C4-2B (cell line): ENCODE data around the gene SCGB1D1.

Experiments
- ZFX ChIP-seq: fragments of 450-650 bp; IDR thresholded peaks from 2 replicates; pipeline ENCODE4 v1.6.1; 2017
- TF ChIP-seq, protein P1 (sequence below): fragments of 450-650 bp; conservative IDR thresholded peaks from 2 replicates; pipeline ENCODE4 v1.5.1; 2017; ENCODE audit warnings: mild to moderate bottlenecking

DNA sequence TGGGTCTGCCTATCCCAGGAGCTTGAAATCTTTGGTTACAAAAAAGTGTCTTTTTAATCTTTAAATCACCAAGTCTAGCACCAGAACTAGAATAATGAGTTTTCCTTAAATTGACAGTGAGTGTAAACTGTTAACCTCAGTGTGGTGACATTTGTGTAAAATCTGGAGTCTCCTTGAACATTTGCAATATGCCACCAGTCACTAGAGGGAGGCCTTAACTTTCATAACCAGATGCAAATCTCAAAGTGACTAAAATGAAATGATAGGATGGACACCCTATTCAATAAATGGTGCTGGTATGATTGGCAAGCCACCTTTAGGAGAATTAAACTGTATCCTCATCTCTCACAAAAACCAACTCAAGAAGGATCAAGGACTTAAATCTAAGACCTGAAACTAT lies 43.7 kb downstream of the SCGB1D1 start:
- TF ChIP-seq, protein P1, sequence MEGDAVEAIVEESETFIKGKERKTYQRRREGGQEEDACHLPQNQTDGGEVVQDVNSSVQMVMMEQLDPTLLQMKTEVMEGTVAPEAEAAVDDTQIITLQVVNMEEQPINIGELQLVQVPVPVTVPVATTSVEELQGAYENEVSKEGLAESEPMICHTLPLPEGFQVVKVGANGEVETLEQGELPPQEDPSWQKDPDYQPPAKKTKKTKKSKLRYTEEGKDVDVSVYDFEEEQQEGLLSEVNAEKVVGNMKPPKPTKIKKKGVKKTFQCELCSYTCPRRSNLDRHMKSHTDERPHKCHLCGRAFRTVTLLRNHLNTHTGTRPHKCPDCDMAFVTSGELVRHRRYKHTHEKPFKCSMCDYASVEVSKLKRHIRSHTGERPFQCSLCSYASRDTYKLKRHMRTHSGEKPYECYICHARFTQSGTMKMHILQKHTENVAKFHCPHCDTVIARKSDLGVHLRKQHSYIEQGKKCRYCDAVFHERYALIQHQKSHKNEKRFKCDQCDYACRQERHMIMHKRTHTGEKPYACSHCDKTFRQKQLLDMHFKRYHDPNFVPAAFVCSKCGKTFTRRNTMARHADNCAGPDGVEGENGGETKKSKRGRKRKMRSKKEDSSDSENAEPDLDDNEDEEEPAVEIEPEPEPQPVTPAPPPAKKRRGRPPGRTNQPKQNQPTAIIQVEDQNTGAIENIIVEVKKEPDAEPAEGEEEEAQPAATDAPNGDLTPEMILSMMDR = peak; percentile 41
- no peak for TF ChIP-seq ZFX
